Measurements from ENCODE around the gene RNFT2. TPM values are rescaled to one million over a fixed set of nuclear protein-coding genes. Genes with fewer than 3 reads are reported as not detected.

Gene RNFT2
- total RNA-seq, 1 donor from 2014 or later = 0.48 TPM

DNA sequence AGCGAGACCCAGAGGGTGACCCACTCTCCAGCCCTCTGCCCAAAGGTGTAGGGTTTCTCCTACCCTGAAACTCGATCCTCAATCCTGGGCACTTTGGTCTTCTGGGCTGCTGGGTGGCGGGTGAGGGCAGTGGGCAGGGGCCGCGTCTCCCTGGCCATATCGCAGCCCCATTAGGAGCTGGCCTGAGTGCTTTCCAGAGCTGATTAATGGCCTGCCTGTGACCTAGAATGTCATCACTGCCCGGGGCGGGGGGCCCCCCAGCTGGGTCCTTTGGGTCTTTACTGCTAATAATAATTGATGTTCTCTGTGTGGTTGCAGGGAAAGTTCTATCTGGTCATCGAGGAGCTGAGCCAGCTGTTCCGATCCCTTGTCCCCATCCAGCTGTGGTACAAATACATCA is 95.4 kb downstream of the RNFT2 start:
- DNase-seq (ENCODE audit: low spot score) = no peak

- DNase-seq (ENCODE audit: low spot score) = no peak
Measured at GRCh38 chr12:116835484-116835883, 97.4 kb downstream of the RNFT2 start.

- DNase-seq (ENCODE audit: low spot score) = no peak
Measured at GRCh38 chr12:116837097-116837496, 99.0 kb downstream of the RNFT2 start.

DNA sequence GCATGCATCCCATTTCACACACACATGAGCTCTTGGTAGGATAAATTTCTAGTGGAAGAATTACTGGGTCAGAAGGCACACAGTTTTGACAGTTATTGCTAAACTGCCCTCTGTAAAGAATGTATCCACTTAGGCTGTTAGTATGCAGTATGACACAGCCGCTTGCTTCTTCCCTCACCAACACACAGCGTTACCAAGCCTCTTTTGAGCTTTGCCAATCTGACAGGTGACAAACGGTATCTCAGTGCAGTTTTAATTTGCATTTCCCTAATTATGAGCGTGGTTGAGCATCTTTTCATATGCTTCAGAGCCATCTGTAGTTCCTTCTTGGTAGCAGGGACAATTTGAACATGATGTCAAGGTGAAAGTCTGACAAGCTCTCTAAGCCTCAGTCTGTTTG is 100.2 kb downstream of the RNFT2 start:
- DNase-seq (ENCODE audit: low spot score) = no peak

DNA sequence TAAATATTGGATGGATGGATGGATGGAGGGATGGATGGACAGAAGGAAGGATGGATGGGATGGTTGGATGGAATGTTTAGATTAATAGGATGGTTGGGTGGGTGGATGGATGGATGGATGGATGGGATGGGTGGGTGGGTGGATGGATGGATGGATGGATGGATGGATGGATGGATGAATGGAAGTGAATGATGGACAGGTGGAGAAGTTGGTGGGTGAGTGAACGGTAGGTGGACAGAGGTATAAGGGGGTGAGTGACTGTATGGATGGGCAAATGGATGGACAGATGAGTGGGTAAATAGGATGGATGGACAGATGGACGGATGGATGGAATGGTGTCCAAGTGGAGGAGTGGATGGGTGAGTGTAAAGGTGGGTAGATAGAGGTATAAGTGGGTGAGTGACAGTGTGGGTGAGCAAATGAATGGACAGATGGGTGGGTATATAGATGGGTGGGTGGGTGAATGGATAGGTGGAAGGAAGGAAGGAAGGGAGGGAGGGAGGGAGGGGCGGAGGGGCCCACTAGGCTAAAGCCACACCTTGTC is 101.2 kb downstream of the RNFT2 start:
- DNase-seq (ENCODE audit: low spot score) = no peak

- DNase-seq (ENCODE audit: low spot score) = no peak
Measured at GRCh38 chr12:116843085-116843484, 105.0 kb downstream of the RNFT2 start.

- no peak for DNase-seq (ENCODE audit: low spot score)
Measured at GRCh38 chr12:116849216-116849615, 111.1 kb downstream of the RNFT2 start.

DNA sequence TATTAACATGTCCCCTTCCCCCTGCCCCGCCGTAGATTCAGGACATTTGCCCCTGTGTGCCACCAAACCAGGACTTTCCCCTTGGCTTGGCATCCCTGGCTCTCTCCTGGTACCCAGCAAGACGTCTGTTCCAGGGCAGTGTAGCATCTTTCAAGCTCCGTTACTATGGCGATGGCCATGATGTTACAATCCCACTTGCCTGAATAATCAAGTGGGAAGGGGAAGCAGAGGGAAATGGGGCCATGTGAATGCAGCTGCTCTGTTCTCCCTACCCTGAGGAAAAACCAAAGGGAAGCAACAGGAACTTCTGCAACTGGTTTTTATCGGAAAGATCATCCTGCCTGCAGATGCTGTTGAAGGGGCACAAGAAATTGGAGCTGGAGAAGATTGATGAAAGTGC is 114.2 kb downstream of the RNFT2 start:
- no peak for DNase-seq (ENCODE audit: low spot score)

- DNase-seq (ENCODE audit: low spot score) = no peak
Measured at GRCh38 chr12:116853507-116853906, 115.4 kb downstream of the RNFT2 start.

- no peak for DNase-seq (ENCODE audit: low spot score)
Measured at GRCh38 chr12:116855744-116856470, 117.8 kb downstream of the RNFT2 start.

GRCh38 chr12:116856729-116857128 is 118.6 kb downstream of the RNFT2 start:
- DNase-seq (ENCODE audit: low spot score) = no peak

GRCh38 chr12:116859079-116859478 is 121.0 kb downstream of the RNFT2 start:
- no peak for DNase-seq (ENCODE audit: low spot score)

DNA sequence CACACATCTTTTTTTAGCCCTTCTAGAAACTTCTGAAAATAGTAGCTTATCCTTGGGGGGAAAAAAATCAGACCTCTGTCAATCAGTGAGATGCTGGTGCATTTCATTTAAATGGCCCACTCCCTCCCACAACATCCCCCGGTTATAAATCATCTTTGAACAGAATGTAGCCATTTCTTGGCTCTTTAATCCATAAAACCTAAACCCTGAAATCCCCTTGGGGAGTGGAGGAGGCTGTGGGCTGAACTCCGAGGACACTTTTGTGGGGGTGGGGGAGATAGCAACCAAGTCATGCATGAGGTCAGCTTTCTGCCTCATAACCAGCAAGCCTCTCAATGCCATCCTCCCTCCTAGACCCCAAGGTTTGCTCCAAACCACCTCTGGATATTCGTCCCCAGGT is 122.1 kb downstream of the RNFT2 start:
- no peak for DNase-seq (ENCODE audit: low spot score)

DNA sequence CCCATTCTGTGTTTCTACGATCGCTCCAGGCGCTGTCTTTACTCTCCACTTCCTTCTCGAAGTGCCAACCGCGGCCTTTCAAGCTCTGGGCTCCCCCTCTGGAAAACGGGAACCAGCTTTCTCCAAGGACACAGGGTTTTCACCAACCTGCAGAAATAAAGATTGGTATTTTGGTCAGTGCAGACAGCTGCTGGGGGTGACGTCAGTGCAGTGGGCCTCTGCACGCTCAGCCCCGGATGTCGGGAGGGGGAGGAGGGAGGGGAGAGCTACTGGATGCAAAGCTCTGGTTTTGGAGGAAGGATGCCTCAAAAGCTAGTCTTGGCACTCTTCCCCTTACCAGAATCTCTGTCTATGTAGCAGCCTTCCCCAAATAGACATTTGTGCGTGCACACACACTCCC is 123.2 kb downstream of the RNFT2 start:
- DNase-seq (ENCODE audit: low spot score) = peak; percentile 86

- DNase-seq (ENCODE audit: low spot score) = no peak
Measured at GRCh38 chr12:116862167-116862566, 124.1 kb downstream of the RNFT2 start.

- no peak for DNase-seq (ENCODE audit: low spot score)
Measured at GRCh38 chr12:116863275-116863767, 125.2 kb downstream of the RNFT2 start.

DNA sequence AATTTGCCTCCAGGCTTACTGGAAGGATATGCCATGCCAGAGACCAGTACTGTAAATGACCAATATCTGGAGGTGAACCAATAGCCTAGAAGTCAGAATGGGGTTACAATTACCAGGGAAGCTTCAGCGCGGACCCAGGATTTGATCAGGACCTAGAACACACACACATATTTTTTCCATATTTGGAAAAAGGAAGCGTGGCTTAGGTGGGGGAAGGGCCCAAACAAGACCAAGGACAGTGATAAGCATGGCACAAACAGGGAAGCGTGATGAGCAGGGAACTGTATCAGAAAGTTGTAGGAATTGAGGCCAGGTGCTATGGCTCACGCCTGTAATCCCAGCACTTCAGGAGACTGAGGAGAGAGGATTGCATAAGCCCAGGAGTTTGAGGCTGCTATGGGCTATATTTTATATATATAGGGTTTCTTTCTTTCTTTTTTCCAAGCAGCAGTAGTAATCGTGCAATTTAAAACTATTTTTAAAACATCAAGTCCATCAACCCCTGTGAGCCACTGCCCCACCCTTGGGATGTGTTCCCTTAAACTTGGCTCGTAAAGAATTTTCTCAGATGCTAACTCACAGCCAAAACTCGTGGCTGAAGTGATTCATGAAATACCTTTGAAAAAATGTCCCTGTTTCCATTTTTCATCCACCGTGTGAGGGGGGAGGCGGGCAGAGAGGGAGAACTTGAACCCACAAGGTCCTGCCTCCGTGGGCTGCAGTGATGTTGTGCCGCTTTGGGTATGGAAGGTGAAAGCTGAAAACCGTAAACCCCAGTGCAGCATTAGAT is 126.5 kb downstream of the RNFT2 start:
- peak; percentile 33 for DNase-seq (ENCODE audit: low spot score)

DNA sequence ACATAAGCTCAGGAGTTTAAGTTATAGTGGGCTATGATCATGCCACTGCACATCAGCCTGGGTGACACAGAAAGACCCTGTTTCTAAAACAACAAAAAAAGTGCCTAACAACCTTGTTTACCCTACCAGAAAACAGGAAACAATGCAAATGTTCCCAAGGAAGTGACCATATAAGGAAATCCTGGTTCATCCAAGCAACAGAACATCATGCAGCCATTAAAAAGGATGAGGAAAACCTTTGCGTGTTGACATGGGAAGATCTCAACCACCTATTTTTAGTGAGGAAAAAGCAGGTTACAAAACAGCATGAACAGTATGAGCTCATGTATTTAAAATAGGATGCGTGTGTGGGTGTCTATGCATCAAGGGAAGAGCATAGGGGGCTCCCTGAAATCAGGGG is 129.4 kb downstream of the RNFT2 start:
- no peak for DNase-seq (ENCODE audit: low spot score)

GRCh38 chr12:116870306-116870705 is 132.2 kb downstream of the RNFT2 start:
- no peak for DNase-seq (ENCODE audit: low spot score)

DNA sequence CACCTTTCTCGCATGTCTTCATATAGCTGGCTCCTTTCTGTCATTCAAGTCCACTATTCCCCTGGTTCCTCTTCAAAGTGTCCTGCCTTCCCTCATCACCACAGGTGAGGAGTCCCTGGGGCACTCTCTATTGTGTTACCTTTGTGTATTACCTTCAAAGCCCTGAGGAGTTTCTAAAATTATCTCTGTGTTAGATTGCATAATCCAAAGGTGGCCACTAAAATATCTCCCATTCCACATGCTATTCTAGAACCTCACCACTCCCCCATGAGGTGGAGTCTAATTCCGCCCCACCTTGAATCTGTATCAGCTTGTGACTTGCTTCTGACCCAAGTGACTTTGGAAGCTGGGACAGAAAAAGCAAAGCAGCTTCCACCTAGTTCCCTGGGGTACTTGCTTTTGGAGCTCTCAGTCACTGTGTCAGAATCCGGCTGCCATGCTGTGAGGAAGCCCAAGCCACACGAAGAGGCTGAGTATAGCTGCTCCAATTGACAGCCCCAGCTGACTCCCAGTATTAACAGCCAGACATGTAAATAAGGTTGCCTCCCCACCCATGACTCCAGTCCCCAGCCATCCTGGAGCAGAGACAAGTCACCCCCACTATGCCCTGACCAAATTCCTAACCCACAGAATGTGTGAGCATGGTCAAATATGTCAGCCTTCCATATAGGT is 136.3 kb downstream of the RNFT2 start:
- DNase-seq (ENCODE audit: low spot score) = no peak

- no peak for DNase-seq (ENCODE audit: low spot score)
Measured at GRCh38 chr12:116876151-116876869, 138.2 kb downstream of the RNFT2 start.

All from umbilical cord (tissue), 2 donors.